Ureter (tissue), 1 donor: ENCODE results near the gene MAPRE3. TPM values are rescaled to one million over a fixed set of nuclear protein-coding genes. Genes with fewer than 3 reads are reported as not detected.

Source experiments
- DNase-seq: peaks from one replicate; pipeline ENCODE4 v3.0.0-alpha.2; 2020; ENCODE audit warnings: low spot score
- total RNA-seq: library from RNA; stranded (reverse); gene quantifications from one replicate; pipeline ENCODE4 v1.2.4, GENCODE V29; 2023
- donor health status: DM: yes; HTN: yes; CAD: no.

Gene MAPRE3
- total RNA-seq, 1 donor from 2014 or later = 29.4 TPM

GRCh38 chr2:26983746-26984145, 13.3 kb downstream of the MAPRE3 start:
- DNase-seq = no peak

GRCh38 chr2:26985807-26986206, 15.4 kb downstream of the MAPRE3 start:
- DNase-seq = no peak

GRCh38 chr2:26986576-26986975, 16.1 kb downstream of the MAPRE3 start:
- no peak for DNase-seq

- no peak for DNase-seq
Measured at GRCh38 chr2:26988058-26988860, 17.8 kb downstream of the MAPRE3 start.

- DNase-seq = no peak
Measured at GRCh38 chr2:26989156-26989555, 18.7 kb downstream of the MAPRE3 start.

GRCh38 chr2:26991717-26992116, 21.3 kb downstream of the MAPRE3 start:
- DNase-seq = no peak

GRCh38 chr2:26993768-26994167, 23.3 kb downstream of the MAPRE3 start:
- no peak for DNase-seq

- no peak for DNase-seq
Measured at GRCh38 chr2:26994983-26995382, 24.5 kb downstream of the MAPRE3 start.

- DNase-seq = no peak
Measured at GRCh38 chr2:26997394-26997793, 27.0 kb downstream of the MAPRE3 start.

GRCh38 chr2:26998323-26998722, 27.9 kb downstream of the MAPRE3 start:
- DNase-seq = no peak

- DNase-seq = no peak
Measured at GRCh38 chr2:27000228-27000627, 29.8 kb downstream of the MAPRE3 start.

- DNase-seq = no peak
Measured at GRCh38 chr2:27000995-27001394, 30.6 kb downstream of the MAPRE3 start.

GRCh38 chr2:27001950-27002349, 31.5 kb downstream of the MAPRE3 start:
- DNase-seq = no peak

- DNase-seq = no peak
Measured at GRCh38 chr2:27003007-27003406, 32.6 kb downstream of the MAPRE3 start.

- DNase-seq = no peak
Measured at GRCh38 chr2:27003857-27004256, 33.4 kb downstream of the MAPRE3 start.

- no peak for DNase-seq
Measured at GRCh38 chr2:27006602-27007415, 36.4 kb downstream of the MAPRE3 start.

- DNase-seq = no peak
Measured at GRCh38 chr2:27007416-27008374, 37.3 kb downstream of the MAPRE3 start.

GRCh38 chr2:27008678-27009077, 38.2 kb downstream of the MAPRE3 start:
- no peak for DNase-seq

GRCh38 chr2:27009083-27009482, 38.6 kb downstream of the MAPRE3 start:
- DNase-seq = no peak

GRCh38 chr2:27009716-27010115, 39.3 kb downstream of the MAPRE3 start:
- no peak for DNase-seq

- no peak for DNase-seq
Measured at GRCh38 chr2:27010139-27010538, 39.7 kb downstream of the MAPRE3 start.

GRCh38 chr2:27013738-27014137, 43.3 kb downstream of the MAPRE3 start:
- DNase-seq = no peak
